GM21381 (cell line): ENCODE data around the gene SGK1.
"Not testable (repeated sequence)": the region's sequence is repeated elsewhere in the genome, so short reads cannot be mapped to it uniquely, and the experiment has no call there.

ENCODE experiments used
- ATAC-seq: cut with Tn5 transposase; IDR thresholded peaks from one replicate; pipeline ENCODE4 v1.9.1; 2021; ENCODE audit warnings: mild to moderate bottlenecking, moderate library complexity; ENCODE audit not compliant: unreplicated experiment

SGK1 gene

DNA sequence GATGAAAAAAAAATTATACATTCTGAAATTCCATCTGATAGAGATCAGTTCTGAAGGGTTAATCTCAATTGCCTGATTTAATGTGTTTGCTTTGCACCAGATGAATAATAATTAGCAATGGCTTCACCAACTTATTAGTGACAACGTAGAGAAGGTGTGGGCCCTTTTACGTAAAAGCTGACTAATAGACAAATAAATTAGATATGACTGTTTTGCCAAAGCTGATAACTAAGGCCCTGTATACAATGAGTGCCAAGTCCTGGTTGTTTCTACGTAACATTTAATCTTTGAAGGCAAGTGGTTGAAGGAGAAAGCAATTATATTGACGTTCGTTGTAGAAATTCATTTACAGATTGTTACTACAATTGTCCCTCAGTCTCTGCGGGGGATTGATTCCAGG lies 10.8 kb downstream of the SGK1 start:
- no peak for ATAC-seq

DNA sequence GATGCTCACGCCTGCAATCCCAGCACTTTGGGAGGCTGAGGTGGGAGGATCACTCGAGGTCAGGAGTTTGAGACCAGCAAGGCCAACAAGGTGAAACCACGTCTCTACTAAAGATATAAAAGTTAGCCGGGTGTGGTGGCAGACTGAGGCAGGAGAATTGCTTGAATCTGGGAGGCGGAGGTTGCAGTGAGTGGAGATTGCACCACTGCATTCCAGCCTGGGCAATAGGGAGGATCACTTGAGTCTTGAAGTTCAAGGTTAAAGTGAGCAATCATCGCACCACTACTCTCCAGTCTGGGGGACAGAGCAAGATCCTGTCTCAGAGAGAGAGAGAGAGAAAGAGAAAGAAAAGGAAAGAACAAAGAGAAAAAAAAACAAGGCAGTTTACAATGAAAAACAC lies 13.5 kb downstream of the SGK1 start:
- ATAC-seq, result not testable (repeated sequence)

DNA sequence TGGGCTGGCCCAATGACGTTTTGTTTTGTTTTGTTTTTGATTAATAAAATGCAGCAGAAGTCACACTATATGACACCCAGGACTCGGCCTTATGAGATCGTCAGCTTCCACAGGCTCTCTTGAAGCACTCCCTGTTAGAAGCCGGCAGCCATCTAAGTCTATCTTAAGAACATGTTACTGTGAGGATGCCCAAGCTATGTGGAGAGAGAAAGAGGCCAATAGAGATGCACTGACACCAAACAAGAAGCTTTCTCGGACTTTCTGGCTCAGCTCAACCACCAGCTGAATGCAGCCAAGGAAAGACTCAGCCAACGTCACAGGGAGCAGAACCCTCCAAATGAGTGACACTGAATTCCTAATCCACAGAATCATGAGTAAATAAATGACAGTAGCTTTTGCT lies 14.0 kb downstream of the SGK1 start:
- no peak for ATAC-seq

DNA sequence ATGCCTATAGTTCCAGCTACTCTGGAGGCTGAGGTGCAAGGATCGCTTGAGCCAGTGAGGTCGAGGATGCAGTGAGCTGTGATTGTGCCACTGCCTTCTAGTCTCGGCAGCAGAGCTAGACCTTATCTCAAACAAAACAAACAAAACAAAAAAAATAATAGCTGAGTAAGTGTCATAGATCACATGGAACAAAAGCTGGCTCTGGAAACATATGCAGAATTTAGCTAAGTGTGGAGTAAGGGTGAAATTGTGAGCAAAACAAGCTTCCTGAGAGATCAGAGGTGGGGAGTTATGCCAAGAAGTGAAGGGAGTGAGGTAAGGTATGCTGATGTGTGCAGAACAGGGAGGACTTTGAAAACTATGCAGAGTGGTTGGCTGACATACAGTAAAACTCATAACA lies 18.7 kb downstream of the SGK1 start:
- no peak for ATAC-seq

DNA sequence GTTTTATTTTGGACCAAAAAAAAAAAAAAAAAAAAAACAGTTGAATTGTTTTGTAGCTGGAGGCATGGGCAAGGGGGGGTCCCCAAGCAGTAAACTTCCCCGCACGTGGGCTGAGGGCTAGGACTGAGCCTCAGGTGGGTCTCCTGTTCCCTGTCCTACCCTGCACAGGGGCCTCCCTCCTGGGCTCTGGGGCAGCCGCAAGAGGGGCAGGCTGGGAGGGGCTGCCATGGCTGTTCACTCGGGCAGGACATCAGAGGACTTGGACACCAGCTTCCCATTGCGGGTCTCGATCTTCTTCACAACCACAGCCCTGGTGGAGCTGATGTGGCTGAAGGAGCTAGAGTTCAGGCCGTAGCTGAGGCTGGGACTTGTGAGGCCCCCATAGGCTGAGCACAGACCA lies 21.1 kb downstream of the SGK1 start:
- ATAC-seq, result no peak

DNA sequence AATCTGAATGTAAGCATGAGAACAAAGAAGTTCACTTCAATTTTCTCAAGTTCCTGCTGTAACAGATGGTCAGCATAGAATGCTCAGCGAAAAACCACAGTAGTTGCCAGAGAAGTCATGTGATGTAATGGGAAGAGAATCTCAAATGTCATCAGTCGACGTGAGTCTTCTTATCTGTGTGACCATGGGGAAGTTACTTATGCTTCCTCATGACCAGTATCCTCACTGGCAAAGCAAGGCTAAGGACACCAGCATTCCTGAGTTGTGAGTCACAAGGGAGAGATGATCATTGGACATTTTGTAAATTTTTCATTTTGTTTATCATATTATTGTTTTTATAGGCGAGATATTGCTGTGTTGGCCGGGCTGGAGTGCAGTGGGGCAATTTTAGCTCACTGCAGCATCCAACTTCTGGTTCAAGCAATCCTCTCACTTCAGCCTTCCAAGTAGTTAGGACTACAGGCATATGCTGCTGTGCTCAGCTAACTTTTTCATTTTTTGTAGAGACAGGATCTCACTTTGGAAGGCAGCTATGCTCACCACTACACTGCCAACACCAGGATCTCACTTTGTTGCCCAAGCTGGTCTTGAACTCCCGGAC lies 21.9 kb downstream of the SGK1 start:
- peak; percentile 83 for ATAC-seq

DNA sequence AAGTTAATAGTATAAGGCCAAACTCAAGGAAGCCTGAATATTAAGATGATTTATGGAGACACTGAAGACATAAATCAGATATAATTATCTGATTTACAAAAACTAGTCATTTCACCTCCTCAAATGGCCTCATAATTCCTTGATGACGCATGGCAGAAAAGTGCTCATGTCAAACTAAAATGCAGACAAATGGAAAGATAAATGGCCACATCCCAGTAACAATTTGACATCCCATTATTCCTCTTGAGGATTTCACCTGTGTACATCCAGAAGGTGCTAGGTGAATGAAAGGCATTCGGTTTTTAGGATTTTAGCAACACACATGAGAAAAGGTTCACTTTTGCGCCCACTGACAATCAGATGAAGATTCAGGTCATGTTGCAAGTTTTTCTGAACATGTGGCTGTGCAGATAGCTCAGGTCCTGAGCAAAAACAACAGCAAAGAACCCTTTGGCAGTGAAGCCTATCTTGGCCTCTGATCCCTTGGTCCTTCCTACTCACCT lies 24.2 kb downstream of the SGK1 start:
- ATAC-seq, result no peak

DNA sequence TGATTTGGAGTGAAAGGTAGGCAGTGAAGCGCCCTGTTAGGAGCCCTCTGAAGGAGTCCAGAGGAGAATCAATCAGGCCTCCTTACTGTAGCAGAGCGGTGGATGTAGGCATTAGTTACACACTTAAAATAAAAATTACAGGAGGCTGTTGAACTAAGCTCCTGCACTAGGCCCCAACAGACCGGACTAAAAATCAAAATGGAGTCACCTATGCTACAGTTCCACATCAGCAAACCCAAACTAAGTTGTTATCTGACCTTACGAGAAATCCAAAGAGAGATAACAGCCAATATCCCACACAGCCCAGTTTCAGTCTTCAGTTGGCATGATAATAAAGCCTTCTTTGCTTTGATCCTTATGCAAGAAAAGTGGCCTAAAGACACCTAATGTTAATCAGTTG lies 26.8 kb downstream of the SGK1 start:
- no peak for ATAC-seq

DNA sequence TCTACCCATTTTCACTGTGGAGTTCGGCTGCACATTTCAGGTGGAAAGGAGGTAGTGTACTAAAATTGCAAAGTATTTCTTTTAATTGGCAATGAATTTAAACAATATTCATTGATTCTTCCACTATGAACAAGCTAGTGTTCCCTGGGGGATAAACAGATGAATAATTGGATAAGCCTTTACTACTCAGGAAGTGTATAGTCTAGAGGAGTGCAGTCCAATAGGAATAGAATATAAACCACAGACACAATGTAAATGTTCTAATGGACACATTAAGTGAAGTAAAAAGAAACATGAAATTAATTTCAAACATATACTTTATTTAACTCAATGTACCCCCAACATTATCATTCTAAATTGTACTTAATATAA lies 28.7 kb downstream of the SGK1 start:
- no peak for ATAC-seq

DNA sequence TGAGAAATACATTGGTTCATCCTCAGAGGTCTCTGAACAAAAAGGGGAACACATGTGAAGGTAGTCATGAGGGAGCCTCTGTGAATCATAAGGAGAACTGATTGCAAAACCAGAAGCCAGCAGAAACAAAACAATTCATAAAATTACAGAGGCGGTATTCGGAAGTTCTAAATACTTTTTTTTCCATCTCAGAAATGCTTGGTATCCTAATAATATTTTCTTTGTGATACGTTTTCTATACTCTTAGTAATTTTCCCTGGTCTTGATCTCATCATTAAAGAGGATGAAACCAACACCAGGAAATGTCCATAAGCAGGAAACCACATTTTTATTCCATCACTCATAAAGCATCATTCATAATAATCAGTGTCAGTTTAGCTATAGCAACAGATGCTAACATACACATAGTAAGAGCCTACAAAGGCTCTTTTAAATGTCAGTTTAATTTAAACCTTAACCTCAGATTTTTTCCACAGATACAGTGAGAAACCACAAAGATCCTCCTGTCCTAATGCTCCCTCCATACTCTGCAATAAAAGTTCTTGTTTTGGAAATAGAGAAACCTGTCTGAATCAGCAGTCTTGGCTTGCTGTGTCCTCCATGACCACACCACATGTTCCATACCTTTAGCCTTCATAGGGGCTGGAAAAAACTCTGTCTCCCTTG lies 29.2 kb downstream of the SGK1 start:
- no peak for ATAC-seq

DNA sequence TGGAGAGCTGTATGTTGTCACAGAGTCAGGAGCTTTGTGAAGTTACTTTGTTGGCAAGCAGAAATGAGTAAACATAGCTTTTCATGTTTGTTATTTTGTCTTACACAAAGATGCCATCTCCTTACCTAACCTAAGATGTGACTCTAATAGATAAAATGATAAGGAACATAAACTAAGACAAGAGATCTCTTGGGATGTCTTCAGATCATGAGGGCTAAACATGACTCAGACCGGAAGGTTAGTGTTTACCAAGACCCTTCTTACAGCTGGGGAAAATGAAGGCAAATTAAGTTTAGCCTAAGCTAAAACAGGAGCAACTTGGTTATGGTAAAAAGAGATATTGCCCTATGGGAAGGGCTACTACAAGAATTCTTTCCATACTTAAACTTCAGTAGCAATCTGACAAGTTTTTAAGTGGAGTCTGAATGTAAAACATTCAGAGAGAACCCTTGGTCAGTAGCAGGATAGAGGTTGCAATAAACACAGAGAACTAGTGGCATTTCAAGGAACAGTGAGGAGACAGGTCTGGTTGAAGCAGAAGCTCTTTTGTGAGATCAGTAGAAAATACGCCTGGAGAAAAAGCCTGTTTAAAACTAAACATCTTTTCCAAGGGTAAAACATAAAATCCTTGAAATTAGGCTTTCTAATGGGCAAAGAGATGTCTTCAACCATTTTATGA lies 29.9 kb downstream of the SGK1 start:
- ATAC-seq, result no peak

DNA sequence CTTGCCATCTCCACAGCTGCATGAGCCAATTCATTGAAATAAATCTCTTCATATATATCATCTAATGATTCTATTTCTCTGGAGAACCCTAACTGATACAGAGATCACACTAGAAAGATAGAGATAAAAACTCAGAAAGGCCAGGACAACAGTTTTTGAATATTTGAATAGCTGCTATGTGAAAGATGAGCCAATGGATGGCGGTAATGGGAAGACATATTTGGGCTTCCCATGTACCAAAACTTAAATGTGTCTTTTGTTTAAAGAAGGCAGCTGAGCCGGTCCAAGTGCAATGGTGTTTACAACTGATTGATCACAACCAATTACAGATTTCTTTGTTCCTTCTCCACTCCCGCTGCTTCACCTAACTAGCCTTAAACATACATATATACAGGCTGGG lies 35.1 kb downstream of the SGK1 start:
- ATAC-seq, result no peak

DNA sequence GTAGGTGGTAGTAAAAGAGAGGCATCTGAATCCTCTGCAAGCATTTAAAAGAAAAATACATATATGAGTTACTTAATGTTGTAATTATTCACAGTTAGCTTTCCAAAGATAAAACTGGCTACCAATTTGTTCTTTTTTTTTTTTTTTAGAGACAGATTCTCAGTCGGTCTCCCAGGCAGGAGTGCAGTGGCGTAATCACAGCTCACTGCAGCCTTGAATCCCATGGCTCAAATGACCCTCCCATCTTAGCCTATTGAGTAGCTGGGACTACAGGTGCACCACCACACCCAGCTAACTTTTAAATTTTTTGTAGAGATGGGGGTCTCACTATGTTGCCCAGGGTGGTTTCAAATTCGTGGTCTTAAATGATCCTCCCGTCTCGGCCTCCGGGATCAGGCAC lies 36.5 kb downstream of the SGK1 start:
- no peak for ATAC-seq

DNA sequence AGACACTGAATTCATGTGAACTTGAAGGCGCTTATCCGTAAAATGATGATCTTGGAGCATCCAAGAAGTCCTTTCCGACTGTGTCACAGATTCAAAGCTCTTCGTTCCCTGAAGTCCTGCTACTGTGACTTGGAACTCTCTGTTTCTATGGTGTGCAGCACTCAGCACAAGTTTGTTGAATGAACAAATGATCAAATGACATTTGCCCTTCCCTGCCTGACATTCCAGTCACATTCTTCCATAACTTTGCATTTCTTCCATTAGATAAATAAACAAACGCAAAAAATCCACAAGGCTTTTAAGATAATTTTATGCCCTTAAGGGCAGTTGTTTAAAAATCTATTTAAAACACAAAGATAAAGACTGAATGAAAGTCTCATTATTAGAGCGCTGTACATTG lies 39.9 kb downstream of the SGK1 start:
- ATAC-seq, result no peak

DNA sequence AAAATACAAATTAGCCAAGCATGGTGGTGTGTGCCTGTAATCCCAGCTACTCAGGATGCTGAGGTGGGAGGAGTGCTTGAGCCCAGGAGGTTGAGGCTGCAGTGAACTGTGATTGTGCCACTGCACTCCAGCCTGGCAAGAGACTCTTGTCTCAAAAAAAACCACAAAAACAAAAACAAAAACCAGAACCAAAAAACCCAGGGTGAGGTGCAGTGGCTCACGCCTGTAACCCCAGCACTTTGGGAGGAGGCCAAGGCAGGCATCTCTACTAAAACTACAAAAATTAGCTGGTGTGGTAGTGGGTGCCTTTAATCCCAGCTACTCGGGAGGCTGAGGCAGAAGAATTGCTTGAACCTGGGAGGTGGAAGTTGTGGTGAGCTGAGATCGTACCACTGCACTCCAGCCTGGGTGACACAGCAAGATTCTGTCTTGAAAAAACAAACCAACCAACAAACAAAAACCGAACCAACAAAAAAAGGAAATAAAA lies 41.0 kb downstream of the SGK1 start:
- ATAC-seq, result not testable (repeated sequence)

DNA sequence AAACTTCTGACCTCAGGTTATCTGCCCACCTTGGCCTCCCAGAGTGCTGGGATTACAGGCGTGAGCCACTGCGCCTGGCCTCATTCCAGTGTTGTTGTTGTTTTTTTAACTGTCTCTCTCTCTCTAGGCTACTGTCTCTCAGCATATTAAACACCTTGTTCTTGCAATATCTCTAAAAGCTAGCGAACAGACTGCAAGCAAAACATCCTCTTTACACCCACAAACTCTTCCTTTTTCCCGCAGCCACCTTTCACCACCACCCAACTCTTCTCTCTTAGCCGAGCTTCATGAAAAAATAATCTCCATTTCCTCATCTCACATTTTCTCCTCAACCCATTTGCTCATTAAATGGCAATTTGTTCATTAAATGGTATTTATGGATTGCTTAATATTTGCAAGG lies 45.5 kb downstream of the SGK1 start:
- ATAC-seq, result no peak

DNA sequence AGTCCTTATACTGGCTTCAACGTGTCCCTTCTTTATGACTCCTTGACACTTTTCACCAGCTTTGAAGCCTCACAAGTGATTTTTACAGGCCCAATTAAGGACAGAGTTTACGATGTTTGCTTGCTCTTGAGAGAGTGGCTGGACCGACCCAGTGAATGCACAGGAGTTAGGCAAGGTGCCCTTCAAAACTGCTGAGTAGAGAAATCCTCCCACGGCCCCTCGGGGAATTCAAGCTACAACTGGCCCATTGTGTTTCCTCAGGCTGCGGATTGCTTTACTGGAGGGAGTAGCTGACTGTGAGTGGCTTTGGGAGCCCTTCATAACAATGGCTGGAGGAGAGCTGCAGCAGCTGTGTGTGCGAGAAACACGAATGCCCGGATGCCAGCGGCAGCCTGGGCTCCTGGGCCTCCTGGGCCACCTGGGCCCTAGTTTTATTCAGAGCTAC lies 50.0 kb downstream of the SGK1 start:
- ATAC-seq, result no peak

DNA sequence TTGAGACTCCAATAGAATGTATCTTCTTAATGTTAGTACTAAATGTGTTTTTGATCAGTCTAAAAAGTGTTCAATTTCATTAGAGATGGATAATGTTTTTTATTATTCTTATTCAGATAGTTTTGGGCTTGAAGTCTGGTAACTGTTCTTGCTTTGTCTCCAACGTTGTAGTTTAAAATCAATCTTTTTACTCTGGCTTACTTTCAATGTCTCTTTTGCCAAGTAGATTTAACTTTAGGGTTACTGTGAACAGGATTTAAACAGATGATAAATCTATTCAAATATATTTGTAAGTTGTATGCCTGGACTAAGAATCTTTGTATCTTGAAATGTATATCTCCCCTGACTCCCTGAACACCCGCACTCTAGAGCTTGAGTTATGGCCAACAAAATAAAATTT lies 51.1 kb downstream of the SGK1 start:
- no peak for ATAC-seq

DNA sequence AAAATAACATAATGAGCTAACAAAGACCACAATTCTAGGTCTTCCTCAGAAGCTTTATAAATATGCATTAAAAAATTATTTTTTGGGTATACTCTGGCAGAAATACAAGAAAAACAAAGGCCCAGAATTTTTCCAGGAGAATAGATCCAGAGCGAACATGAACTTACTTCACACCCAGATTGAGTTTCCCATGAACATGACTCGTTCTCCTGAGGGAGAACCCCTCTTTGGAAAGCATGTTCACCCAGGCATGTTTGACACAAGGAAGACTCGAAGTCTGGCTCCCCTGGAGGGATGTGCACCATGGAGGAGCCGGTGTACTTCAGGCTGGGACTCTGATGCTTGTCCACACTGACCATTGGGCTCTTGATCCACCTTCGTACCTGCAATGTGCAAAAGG lies 56.1 kb downstream of the SGK1 start:
- ATAC-seq, result no peak

DNA sequence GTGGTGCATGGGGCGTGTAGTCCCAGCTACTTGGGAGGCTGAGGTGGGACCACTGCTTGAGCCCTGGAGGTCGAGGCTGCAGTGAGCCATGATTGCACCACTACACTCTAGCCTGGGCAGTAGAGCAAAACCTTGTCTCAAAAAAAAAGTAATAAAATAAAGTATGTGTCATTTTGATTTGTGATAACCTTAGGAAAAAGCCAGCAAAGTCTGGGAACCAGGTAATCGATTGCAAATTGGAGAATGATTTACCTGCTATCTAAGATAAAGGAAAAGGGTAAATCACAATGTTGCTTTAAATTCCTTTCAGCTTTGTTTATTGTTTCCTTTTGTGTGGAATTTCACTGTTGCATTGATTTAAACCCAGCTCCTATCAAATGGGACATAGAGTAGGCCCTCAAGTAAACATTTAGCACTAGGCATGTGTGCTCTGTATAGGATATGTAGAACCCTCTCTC lies 59.0 kb downstream of the SGK1 start:
- ATAC-seq, result no peak

DNA sequence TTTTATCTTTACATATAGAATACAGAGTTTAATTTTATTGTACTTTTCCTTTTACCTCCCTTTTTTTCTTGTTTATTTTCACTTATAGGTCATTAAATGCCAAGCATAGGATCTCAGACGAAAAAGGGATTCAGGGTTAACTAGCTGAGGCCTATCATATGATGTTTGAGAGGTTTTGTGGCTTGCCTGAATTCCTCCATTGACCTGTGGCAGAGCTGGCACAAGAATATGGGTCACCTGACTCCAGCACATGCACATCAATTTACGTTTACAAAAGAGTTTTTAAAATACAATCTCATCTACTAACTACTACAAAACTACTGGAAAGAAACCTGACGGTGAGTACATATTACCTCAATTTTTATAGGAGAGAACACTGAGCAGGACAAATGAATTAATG lies 60.4 kb downstream of the SGK1 start:
- ATAC-seq, result no peak

DNA sequence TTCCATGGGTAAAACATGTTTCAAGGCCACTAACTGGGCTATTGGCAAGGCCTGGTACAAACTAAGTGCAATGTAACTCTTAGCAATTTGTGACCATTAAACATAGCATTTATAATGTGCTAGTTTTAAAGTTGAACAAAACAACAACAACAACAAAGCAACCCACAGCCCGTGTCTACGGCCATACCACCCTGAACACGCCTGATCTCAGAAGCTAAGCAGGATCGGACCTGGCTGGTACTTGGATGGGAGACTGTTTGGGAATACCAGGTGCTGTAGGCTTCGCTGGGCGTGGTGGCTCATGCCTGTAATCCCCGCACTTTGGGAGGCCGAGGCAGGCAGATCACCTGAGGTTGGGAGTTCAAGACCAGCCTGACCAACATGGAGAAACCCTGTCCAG lies 61.0 kb downstream of the SGK1 start:
- no peak for ATAC-seq
